GM23338 (cell line): Measurements from ENCODE around the gene NDUFA7. TPM values are rescaled to one million over a fixed set of nuclear protein-coding genes. Genes with fewer than 3 reads are reported as not detected.

Experiments
- ATAC-seq: fragments of 200-7000 bp; cut with Tn5 transposase; 3 replicates; pipeline ENCODE4 v1.9.1; 2020
- DNase-seq: peaks from one replicate; pipeline ENCODE4 v3.0.0-alpha.2; 2015; ENCODE audit warnings: low spot score
- H2AFZ ChIP-seq: fragments of 200-600 bp; sonication (generic); 2 replicates; pipeline ENCODE4 v1.8.0; 2016; ENCODE audit warnings: antibody characterized with exemption, mild to moderate bottlenecking, moderate library complexity
- H3F3A ChIP-seq: fragments of 200-600 bp; sonication (generic); replicated peaks from 2 replicates; pipeline ENCODE4 v1.8.0; 2017; ENCODE audit warnings: antibody characterized with exemption, mixed run types, low read depth
- H3K27ac ChIP-seq: fragments of 200-600 bp; sonication (generic); 2 replicates; pipeline ENCODE4 v1.6.1; 2016; ENCODE audit warnings: low read depth
- H3K27me3 ChIP-seq: fragments of 200-600 bp; sonication (generic); 2 replicates; pipeline ENCODE4 v1.8.0; 2016; ENCODE audit warnings: mild to moderate bottlenecking, mixed run types, moderate library complexity; ENCODE audit not compliant: insufficient read depth
- H3K36me3 ChIP-seq: fragments of 200-600 bp; sonication (generic); 2 replicates; pipeline ENCODE4 v1.8.0; 2016; ENCODE audit warnings: mild to moderate bottlenecking; ENCODE audit not compliant: insufficient read depth
- H3K4me1 ChIP-seq: fragments of 200-600 bp; sonication (generic); 2 replicates; pipeline ENCODE4 v1.8.0; 2016; ENCODE audit warnings: mild to moderate bottlenecking, moderate library complexity; ENCODE audit not compliant: insufficient read depth
- H3K4me2 ChIP-seq: fragments of 200-600 bp; sonication (generic); 2 replicates; pipeline ENCODE4 v1.7.1; 2017; ENCODE audit warnings: mixed run types
- H3K4me3 ChIP-seq: fragments of 200-600 bp; sonication (generic); 2 replicates; pipeline ENCODE4 v1.6.1; 2016; ENCODE audit warnings: mixed run types
- H3K79me2 ChIP-seq: fragments of 200-600 bp; sonication (generic); replicated peaks from 2 replicates; pipeline ENCODE4 v1.8.0; 2017; ENCODE audit warnings: mild to moderate bottlenecking; ENCODE audit not compliant: insufficient read depth
- H3K9me2 ChIP-seq: fragments of 200-600 bp; sonication (generic); 2 replicates; pipeline ENCODE4 v1.8.0; 2017; ENCODE audit not compliant: insufficient read depth
- H4K20me1 ChIP-seq: fragments of 200-600 bp; sonication (generic); replicated peaks from 2 replicates; pipeline ENCODE4 v1.8.0; 2017; ENCODE audit warnings: mild to moderate bottlenecking; ENCODE audit not compliant: insufficient read depth
- H3K27ac Mint-ChIP-seq: 2 replicates; pipeline ENCODE4 v1.8.0; 2020; ENCODE audit warnings: inconsistent platforms, mild to moderate bottlenecking, moderate library complexity, mixed read lengths
- H3K27me3 Mint-ChIP-seq: 3 replicates; pipeline ENCODE4 v1.8.0; 2022; ENCODE audit warnings: low read depth, mild to moderate bottlenecking, moderate library complexity, mixed read lengths, inconsistent platforms; ENCODE audit not compliant: insufficient read depth, poor library complexity
- H3K36me3 Mint-ChIP-seq: 3 replicates; pipeline ENCODE4 v1.8.0; 2021; ENCODE audit warnings: low read depth, mild to moderate bottlenecking, inconsistent platforms, moderate library complexity, mixed read lengths
- H3K4me1 Mint-ChIP-seq: 3 replicates; pipeline ENCODE4 v1.8.0; 2020; ENCODE audit warnings: mild to moderate bottlenecking, inconsistent platforms, mixed read lengths
- H3K4me3 Mint-ChIP-seq: 3 replicates; pipeline ENCODE4 v1.8.0; 2021; ENCODE audit warnings: moderate library complexity, mild to moderate bottlenecking, inconsistent platforms, mixed read lengths
- H3K9me3 Mint-ChIP-seq: 3 replicates; pipeline ENCODE4 v1.8.0; 2020; ENCODE audit warnings: moderate library complexity, mild to moderate bottlenecking, inconsistent platforms, mixed read lengths
- CTCF ChIP-seq, 2 experiments: fragments of 200-600 bp in 1 of 2; sonication (generic) in 1 of 2; conservative IDR thresholded peaks; 2 replicates each; pipeline versions ENCODE4 v1.5.1 to v1.6.1; 2016 to 2017; ENCODE audit warnings: antibody characterized with exemption in 2 of 2, low read depth in 2 of 2, mild to moderate bottlenecking in 2 of 2, moderate library complexity in 1 of 2
- ETS1 ChIP-seq: IDR thresholded peaks from 2 replicates; pipeline ENCODE4 v1.6.1; 2016; ENCODE audit warnings: antibody characterized with exemption
- EZH2 ChIP-seq: fragments of 200-600 bp; sonication (generic); IDR thresholded peaks from one replicate; pipeline ENCODE4 v1.8.0; 2017; ENCODE audit warnings: antibody characterized with exemption, mild to moderate bottlenecking, low read depth; ENCODE audit not compliant: unreplicated experiment
- JUNB ChIP-seq: IDR thresholded peaks from one replicate; pipeline ENCODE4 v1.6.1; 2016; ENCODE audit warnings: antibody characterized with exemption; ENCODE audit not compliant: unreplicated experiment
- NANOG ChIP-seq: IDR thresholded peaks from 2 replicates; pipeline ENCODE4 v1.6.1; 2016; ENCODE audit warnings: antibody characterized with exemption, borderline replicate concordance
- POLR2AphosphoS5 ChIP-seq: IDR thresholded peaks from 2 replicates; pipeline ENCODE4 v1.6.1; 2016; ENCODE audit warnings: antibody characterized with exemption, low read depth
- STAT1 ChIP-seq: IDR thresholded peaks from one replicate; pipeline ENCODE4 v1.6.1; 2016; ENCODE audit warnings: antibody characterized with exemption; ENCODE audit not compliant: unreplicated experiment
- ZNF114 ChIP-seq: fragments of 250-450 bp; sonication (Bioruptor Pico); IDR thresholded peaks from 2 replicates; pipeline ENCODE4 v1.5.0; 2020; ENCODE audit warnings: mild to moderate bottlenecking, moderate library complexity
- ZNF331 ChIP-seq: fragments of 250-450 bp; sonication (Bioruptor Pico); IDR thresholded peaks from 2 replicates; pipeline ENCODE4 v1.5.0; 2020; ENCODE audit warnings: low read depth, mild to moderate bottlenecking, moderate library complexity
- polyA plus RNA-seq: library from polyadenylated mRNA; unstranded; fragments of >200 nt; fragmentation: Nextera tagmentation; extraction: Ambion mirVana; gene quantifications from 2 replicates; pipeline ENCODE4 v1.2.1, GENCODE V29; 2016
- total RNA-seq: library from RNA; depleted of rRNA; stranded (reverse); fragments of >200 nt; shearing (Covaris generic); gene quantifications from 2 replicates; pipeline ENCODE4 v1.2.3, GENCODE V29; 2014; rRNA removed

The NDUFA7 gene
- total and polyA plus RNA-seq, 2 experiments from 2014 or later, result 35.1 to 344 TPM

- TF ChIP-seq NANOG, result no peak
- TF ChIP-seq CTCF (conservative IDR thresholded peaks at IDR 0.05; ENCODE audit: low read depth in 2 of 2), result no peak
- TF ChIP-seq ZNF114 (CRISPR knock-in tag), result no peak
- no peak for TF ChIP-seq POLR2AphosphoS5
- no peak for TF ChIP-seq ETS1
- no peak for TF ChIP-seq ZNF331 (CRISPR knock-in tag)
Measured at GRCh38 chr19:8261881-8262280, 59.3 kb downstream of the NDUFA7 start (continued).

- H3K4me1 Mint-ChIP-seq, result peaks cover 15% of the 10 kb centered on the region
- Histone ChIP-seq H2AFZ (no peak overlapping the region), H3K27me3 (no peaks in the 10 kb centered on the region), H3K27ac (no peak overlapping the region), H3F3A (peaks cover 16% of the 10 kb centered on the region), H3K4me1 (0 out of 2 replicates have a peak, but pooled peaks cover 6% of the 10 kb centered on the region), H3K9me2 (no peaks in the 10 kb centered on the region), H4K20me1 (peaks cover 3% of the 10 kb centered on the region; the same call in 1 of the 2 replicates), H3K4me2 (no peak overlapping the region), H3K4me3 (no peak overlapping the region), H3K36me3 (0 out of 2 replicates have a peak, but pooled peaks cover 7% of the 10 kb centered on the region), H3K79me2 (no peaks in the 10 kb centered on the region)
- H3K9me3 Mint-ChIP-seq, result no peaks in the 10 kb centered on the region
- H3K4me3 Mint-ChIP-seq, result no peak overlapping the region
- TF ChIP-seq STAT1, result no peak
- TF ChIP-seq JUNB, result no peak
- TF ChIP-seq EZH2, result no peak
- no peak for DNase-seq
- H3K36me3 Mint-ChIP-seq, result peaks cover 53% of the 10 kb centered on the region
- no peak for ATAC-seq
- peaks cover 14% of the 10 kb centered on the region for H3K27me3 Mint-ChIP-seq
- H3K27ac Mint-ChIP-seq, result no peak overlapping the region
Measured at GRCh38 chr19:8261347-8261746, 59.8 kb downstream of the NDUFA7 start.

Other genes starting within 250 kb of the NDUFA7 start
- gene FBN3, start 171.8 kb downstream of the NDUFA7 start, total RNA-seq, result 34.7 and 54.5 TPM in 2 replicates
- gene FBN3, start 171.8 kb downstream of the NDUFA7 start, polyA plus RNA-seq, result 7.7 and 8.5 TPM in 2 replicates
- 96.2 and 109 TPM in 2 replicates for gene CERS4, start 112.0 kb downstream of the NDUFA7 start, total RNA-seq
- 68.5 and 74.5 TPM in 2 replicates for gene CERS4, start 112.0 kb downstream of the NDUFA7 start, polyA plus RNA-seq
- 84.9 and 124 TPM in 2 replicates for gene CD320, start 13.0 kb downstream of the NDUFA7 start, total RNA-seq
- 87.0 and 90.0 TPM in 2 replicates for gene CD320, start 13.0 kb downstream of the NDUFA7 start, polyA plus RNA-seq
- 151 and 174 TPM in 2 replicates for gene RPS28, start 121 bp upstream of the NDUFA7 start, total RNA-seq
- gene RPS28, start 121 bp upstream of the NDUFA7 start, polyA plus RNA-seq, result 1,790 and 2,003 TPM in 2 replicates
- 8.7 and 9.3 TPM in 2 replicates for gene KANK3, start 21.9 kb upstream of the NDUFA7 start, total RNA-seq
- gene KANK3, start 21.9 kb upstream of the NDUFA7 start, polyA plus RNA-seq, result 2.0 and 2.2 TPM in 2 replicates
- 1.4 and 2.2 TPM in 2 replicates for gene ANGPTL4, start 42.8 kb upstream of the NDUFA7 start, total RNA-seq
- 1.9 and 2.1 TPM in 2 replicates for gene ANGPTL4, start 42.8 kb upstream of the NDUFA7 start, polyA plus RNA-seq
- gene RAB11B, start 69.0 kb upstream of the NDUFA7 start, total RNA-seq, result 70.0 and 79.6 TPM in 2 replicates
- 64.8 and 66.0 TPM in 2 replicates for gene RAB11B, start 69.0 kb upstream of the NDUFA7 start, polyA plus RNA-seq
- 50.1 and 58.7 TPM in 2 replicates for gene MARCHF2, start 91.9 kb upstream of the NDUFA7 start, total RNA-seq
- 18.9 and 20.7 TPM in 2 replicates for gene MARCHF2, start 91.9 kb upstream of the NDUFA7 start, polyA plus RNA-seq
- 359 and 389 TPM in 2 replicates for gene HNRNPM, start 123.6 kb upstream of the NDUFA7 start, total RNA-seq
- 276 and 291 TPM in 2 replicates for gene HNRNPM, start 123.6 kb upstream of the NDUFA7 start, polyA plus RNA-seq
- 0.07 and 0.31 TPM in 2 replicates for gene PRAM1, start 181.3 kb upstream of the NDUFA7 start, total RNA-seq
- gene PRAM1, start 181.3 kb upstream of the NDUFA7 start, polyA plus RNA-seq, result 0.54 TPM in 1 of 2 replicates, not detected in the other
- gene ZNF414, start 192.8 kb upstream of the NDUFA7 start, total RNA-seq, result 29.2 and 45.0 TPM in 2 replicates
- gene ZNF414, start 192.8 kb upstream of the NDUFA7 start, polyA plus RNA-seq, result 27.4 and 31.6 TPM in 2 replicates